Measurements from ENCODE around the gene UNK.

Gene UNK

GRCh38 chr17:75743625-75744206, 40.9 kb upstream of the UNK start:
- Histone ChIP-seq H3F3A (ENCODE audit: insufficient read depth, low read length) (no peaks in the 10 kb centered on the region), H3K9me3 (ENCODE audit: low read length) (no peaks in the 10 kb centered on the region), H3K27me3 (ENCODE audit: insufficient read depth, low read length) (peaks cover 5% of the 10 kb centered on the region), H3K9ac (ENCODE audit: low read length) (no peak overlapping the region), H3K27ac (ENCODE audit: low read depth, low read length, poor library complexity, severe bottlenecking) (no peak overlapping the region), H3K4me2 (ENCODE audit: low read length) (no peak overlapping the region), H2AFZ (ENCODE audit: low read length) (no peak overlapping the region), H3K36me3 (ENCODE audit: insufficient read depth, low read length) (no peaks in the 10 kb centered on the region), H3K4me3 (ENCODE audit: low read depth, low read length, poor library complexity, severe bottlenecking) (no peak overlapping the region), H3K4me1 (ENCODE audit: insufficient read depth, low read length, severe bottlenecking) (no peaks in the 10 kb centered on the region), H3K9me2 (ENCODE audit: low read depth, low read length) (no peaks in the 10 kb centered on the region), H4K20me1 (ENCODE audit: insufficient read depth, low read length) (no peaks in the 10 kb centered on the region), H3K79me2 (ENCODE audit: insufficient read depth, low read length) (no peaks in the 10 kb centered on the region)
- no peak for TF ChIP-seq EZH2 (IDR thresholded peaks at IDR 0.05; ENCODE audit: borderline replicate concordance, low read length)
- TF ChIP-seq, protein P1, sequence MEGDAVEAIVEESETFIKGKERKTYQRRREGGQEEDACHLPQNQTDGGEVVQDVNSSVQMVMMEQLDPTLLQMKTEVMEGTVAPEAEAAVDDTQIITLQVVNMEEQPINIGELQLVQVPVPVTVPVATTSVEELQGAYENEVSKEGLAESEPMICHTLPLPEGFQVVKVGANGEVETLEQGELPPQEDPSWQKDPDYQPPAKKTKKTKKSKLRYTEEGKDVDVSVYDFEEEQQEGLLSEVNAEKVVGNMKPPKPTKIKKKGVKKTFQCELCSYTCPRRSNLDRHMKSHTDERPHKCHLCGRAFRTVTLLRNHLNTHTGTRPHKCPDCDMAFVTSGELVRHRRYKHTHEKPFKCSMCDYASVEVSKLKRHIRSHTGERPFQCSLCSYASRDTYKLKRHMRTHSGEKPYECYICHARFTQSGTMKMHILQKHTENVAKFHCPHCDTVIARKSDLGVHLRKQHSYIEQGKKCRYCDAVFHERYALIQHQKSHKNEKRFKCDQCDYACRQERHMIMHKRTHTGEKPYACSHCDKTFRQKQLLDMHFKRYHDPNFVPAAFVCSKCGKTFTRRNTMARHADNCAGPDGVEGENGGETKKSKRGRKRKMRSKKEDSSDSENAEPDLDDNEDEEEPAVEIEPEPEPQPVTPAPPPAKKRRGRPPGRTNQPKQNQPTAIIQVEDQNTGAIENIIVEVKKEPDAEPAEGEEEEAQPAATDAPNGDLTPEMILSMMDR (IDR thresholded peaks at IDR 0.05; ENCODE audit: low read length), result no peak

DNA sequence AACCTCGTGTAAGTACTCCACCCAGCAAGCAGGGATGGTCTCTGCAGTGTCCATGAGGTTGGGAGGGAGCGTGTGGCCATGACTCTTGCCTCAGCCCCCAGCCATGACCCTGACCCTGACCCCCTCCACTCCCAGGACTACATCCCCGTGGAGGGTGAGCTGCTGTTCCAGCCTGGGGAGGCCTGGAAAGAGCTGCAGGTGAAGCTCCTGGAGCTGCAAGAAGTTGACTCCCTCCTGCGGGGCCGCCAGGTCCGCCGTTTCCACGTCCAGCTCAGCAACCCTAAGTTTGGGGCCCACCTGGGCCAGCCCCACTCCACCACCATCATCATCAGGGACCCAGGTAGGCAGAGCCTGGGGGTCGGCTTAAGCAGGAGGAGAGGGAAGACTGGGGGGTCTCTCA, 35.9 kb upstream of the UNK start:
- Histone ChIP-seq H3K27ac (ENCODE audit: low read depth, low read length, poor library complexity, severe bottlenecking) (no peak overlapping the region), H3K9me2 (ENCODE audit: low read depth, low read length) (no peaks in the 10 kb centered on the region), H3K27me3 (ENCODE audit: insufficient read depth, low read length) (no peaks in the 10 kb centered on the region), H3F3A (ENCODE audit: insufficient read depth, low read length) (no peaks in the 10 kb centered on the region), H2AFZ (ENCODE audit: low read length) (no peak overlapping the region), H3K36me3 (ENCODE audit: insufficient read depth, low read length) (no peaks in the 10 kb centered on the region), H4K20me1 (ENCODE audit: insufficient read depth, low read length) (no peaks in the 10 kb centered on the region), H3K79me2 (ENCODE audit: insufficient read depth, low read length) (no peaks in the 10 kb centered on the region), H3K4me2 (ENCODE audit: low read length) (no peak overlapping the region), H3K9ac (ENCODE audit: low read length) (no peak overlapping the region), H3K4me1 (ENCODE audit: insufficient read depth, low read length, severe bottlenecking) (peaks cover 15% of the 10 kb centered on the region), H3K4me3 (ENCODE audit: low read depth, low read length, poor library complexity, severe bottlenecking) (no peak overlapping the region), H3K9me3 (ENCODE audit: low read length) (no peaks in the 10 kb centered on the region)
- TF ChIP-seq, protein P1 (IDR thresholded peaks at IDR 0.05; ENCODE audit: low read length), result no peak
- TF ChIP-seq EZH2 (IDR thresholded peaks at IDR 0.05; ENCODE audit: borderline replicate concordance, low read length), result no peak

GRCh38 chr17:75749545-75750389, 34.8 kb upstream of the UNK start:
- Histone ChIP-seq H4K20me1 (ENCODE audit: insufficient read depth, low read length) (no peaks in the 10 kb centered on the region), H3K27me3 (ENCODE audit: insufficient read depth, low read length) (no peaks in the 10 kb centered on the region), H3K9me3 (ENCODE audit: low read length) (no peaks in the 10 kb centered on the region), H3K4me1 (ENCODE audit: insufficient read depth, low read length, severe bottlenecking) (peaks cover 25% of the 10 kb centered on the region), H3K79me2 (ENCODE audit: insufficient read depth, low read length) (no peaks in the 10 kb centered on the region), H3K4me2 (ENCODE audit: low read length) (no peak overlapping the region; the same call in 1 of the 2 replicates), H3K27ac (ENCODE audit: low read depth, low read length, poor library complexity, severe bottlenecking) (no peak overlapping the region), H3K9ac (ENCODE audit: low read length) (no peak overlapping the region), H3K9me2 (ENCODE audit: low read depth, low read length) (no peaks in the 10 kb centered on the region), H3K36me3 (ENCODE audit: insufficient read depth, low read length) (no peaks in the 10 kb centered on the region), H3K4me3 (ENCODE audit: low read depth, low read length, poor library complexity, severe bottlenecking) (no peak overlapping the region), H2AFZ (ENCODE audit: low read length) (no peak overlapping the region), H3F3A (ENCODE audit: insufficient read depth, low read length) (no peaks in the 10 kb centered on the region)
- TF ChIP-seq, protein P1 (IDR thresholded peaks at IDR 0.05; ENCODE audit: low read length), result peak; percentile 83
- TF ChIP-seq EZH2 (IDR thresholded peaks at IDR 0.05; ENCODE audit: borderline replicate concordance, low read length), result no peak

All from OCI-LY1 (cell line).